Esophagus muscularis mucosa (tissue), 4 donors: ENCODE data around the gene TNFRSF1B. TPM values are rescaled to one million over a fixed set of nuclear protein-coding genes. Genes with fewer than 3 reads are reported as not detected.

Experiments
- DNase-seq: peaks from one replicate; pipeline ENCODE4 v3.0.0-alpha.2; 2017; ENCODE audit errors: extremely low spot score
- H3K27ac ChIP-seq, 4 donors: fragments of 200-600 bp; sonication (generic); replicated peaks in 1 of 4; 1 replicate in 3 of 4; 2 replicates in 1 of 4; pipeline ENCODE4 v1.5.1; 2016 to 2019; ENCODE audit warnings: mild to moderate bottlenecking in 1 of 4
- H3K27me3 ChIP-seq, 4 donors: fragments of 200-600 bp; sonication (generic); one replicate each; pipeline versions ENCODE4 v1.5.1 to v1.6.0; 2016 to 2019
- H3K36me3 ChIP-seq, 4 donors: fragments of 200-600 bp; sonication (generic); one replicate each; pipeline ENCODE4 v1.5.1; 2016 to 2019
- H3K4me1 ChIP-seq, 4 donors: fragments of 200-600 bp; sonication (generic); one replicate each; pipeline ENCODE4 v1.5.1; 2016 to 2019
- H3K4me3 ChIP-seq, 4 donors: fragments of 200-600 bp; sonication (generic); 1 replicate in 2 of 4; 2 replicates in 2 of 4; pipeline ENCODE4 v1.5.1; 2016 to 2019; ENCODE audit warnings: mild to moderate bottlenecking in 4 of 4, moderate library complexity in 1 of 4
- H3K9me3 ChIP-seq, 4 donors: fragments of 200-600 bp; sonication (generic); 1 replicate in 3 of 4; 2 replicates in 1 of 4; pipeline ENCODE4 v1.5.1; 2016 to 2019
- EP300 ChIP-seq: sonication (generic); formaldehyde crosslinking; IDR thresholded peaks from one replicate; pipeline ENCODE4 v1.6.1; 2017; ENCODE audit warnings: antibody characterized with exemption
- POLR2A ChIP-seq: fragments of 450-650 bp; IDR thresholded peaks from one replicate; pipeline ENCODE4 v1.6.1; 2017; ENCODE audit warnings: antibody characterized with exemption, moderate library complexity, mild to moderate bottlenecking, low read depth
- POLR2AphosphoS5 ChIP-seq, 2 donors: sonication (generic); formaldehyde crosslinking; IDR thresholded peaks; one replicate each; pipeline ENCODE4 v1.6.1; 2017; ENCODE audit warnings: antibody characterized with exemption in 2 of 2
- WGBS: methylation state at CpG from one replicate; pipeline ENCODE4 v1.1.5; 2018; 5-methylcytosine and 5-hydroxymethylcytosine counted together
- intact Hi-C: fragments of 100-400 bp; cut with DNase I; formaldehyde crosslinking; loops from one replicate; pipeline ENCODE4 v1.15.1; 2023
- total RNA-seq, 4 donors: library from RNA; depleted of rRNA; stranded (reverse); fragments of >200 nt; gene quantifications; one replicate each; pipeline versions ENCODE4 v1.1.0 to v1.2.1, GENCODE V29; 2016
- TF ChIP-seq, protein P1 (sequence below), 3 experiments: fragments of 200-600 bp in 2 of 3; fragments of 450-650 bp in 1 of 3; sonication (generic) in 2 of 3; IDR thresholded peaks; one replicate each; pipeline ENCODE4 v1.5.1; 2017 to 2019; ENCODE audit warnings: antibody characterized with exemption in 3 of 3, mild to moderate bottlenecking in 2 of 3, moderate library complexity in 1 of 3

Gene TNFRSF1B
- total RNA-seq, 4 donors from 2014 or later: 15.4 to 55.5 (median 32.4) TPM

DNA sequence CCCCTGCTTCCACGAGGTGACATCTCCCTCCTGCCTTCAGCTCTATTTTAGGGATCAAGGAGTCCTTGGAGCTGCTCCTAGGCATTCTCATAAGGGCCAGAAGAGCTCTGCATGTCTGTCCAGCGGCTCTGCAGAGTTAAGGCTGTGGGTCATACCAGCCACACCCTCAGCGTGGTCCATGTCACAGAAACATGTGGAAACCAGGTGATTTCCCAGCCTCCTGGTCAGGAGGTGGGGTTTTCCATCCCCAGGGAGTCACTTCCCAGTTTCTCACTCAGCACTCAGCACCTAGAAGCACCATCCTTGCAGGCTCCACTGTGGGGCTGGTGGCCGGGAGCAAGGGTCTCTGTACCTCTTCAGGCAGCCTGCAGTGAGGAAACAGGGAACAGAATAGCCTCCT is 1.4 kb upstream of the TNFRSF1B start:
- Histone ChIP-seq H3K4me3 (no peak overlapping the region), H3K27ac (no peak overlapping the region), H3K4me1 (peaks cover 40 to 53% (median 47%) of the 10 kb centered on the region in 4 donors), H3K9me3 (no peaks in the 10 kb centered on the region), H3K27me3 (peaks cover 0 to 43% (median 3%) of the 10 kb centered on the region in 4 donors), H3K36me3 (peaks cover 0 to 8% (median 4%) of the 10 kb centered on the region in 4 donors)
- 83% methylated on average over 2 of the region's 4 CpGs for WGBS
- intact Hi-C loops: no loop called here
- no peak for DNase-seq
- TF ChIP-seq POLR2A: no peak
- no peak for TF ChIP-seq EP300
- TF ChIP-seq, protein P1, sequence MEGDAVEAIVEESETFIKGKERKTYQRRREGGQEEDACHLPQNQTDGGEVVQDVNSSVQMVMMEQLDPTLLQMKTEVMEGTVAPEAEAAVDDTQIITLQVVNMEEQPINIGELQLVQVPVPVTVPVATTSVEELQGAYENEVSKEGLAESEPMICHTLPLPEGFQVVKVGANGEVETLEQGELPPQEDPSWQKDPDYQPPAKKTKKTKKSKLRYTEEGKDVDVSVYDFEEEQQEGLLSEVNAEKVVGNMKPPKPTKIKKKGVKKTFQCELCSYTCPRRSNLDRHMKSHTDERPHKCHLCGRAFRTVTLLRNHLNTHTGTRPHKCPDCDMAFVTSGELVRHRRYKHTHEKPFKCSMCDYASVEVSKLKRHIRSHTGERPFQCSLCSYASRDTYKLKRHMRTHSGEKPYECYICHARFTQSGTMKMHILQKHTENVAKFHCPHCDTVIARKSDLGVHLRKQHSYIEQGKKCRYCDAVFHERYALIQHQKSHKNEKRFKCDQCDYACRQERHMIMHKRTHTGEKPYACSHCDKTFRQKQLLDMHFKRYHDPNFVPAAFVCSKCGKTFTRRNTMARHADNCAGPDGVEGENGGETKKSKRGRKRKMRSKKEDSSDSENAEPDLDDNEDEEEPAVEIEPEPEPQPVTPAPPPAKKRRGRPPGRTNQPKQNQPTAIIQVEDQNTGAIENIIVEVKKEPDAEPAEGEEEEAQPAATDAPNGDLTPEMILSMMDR (IDR thresholded peaks at IDR 0.05): no peak
- no peak for TF ChIP-seq POLR2AphosphoS5 (IDR thresholded peaks at IDR 0.05)

DNA sequence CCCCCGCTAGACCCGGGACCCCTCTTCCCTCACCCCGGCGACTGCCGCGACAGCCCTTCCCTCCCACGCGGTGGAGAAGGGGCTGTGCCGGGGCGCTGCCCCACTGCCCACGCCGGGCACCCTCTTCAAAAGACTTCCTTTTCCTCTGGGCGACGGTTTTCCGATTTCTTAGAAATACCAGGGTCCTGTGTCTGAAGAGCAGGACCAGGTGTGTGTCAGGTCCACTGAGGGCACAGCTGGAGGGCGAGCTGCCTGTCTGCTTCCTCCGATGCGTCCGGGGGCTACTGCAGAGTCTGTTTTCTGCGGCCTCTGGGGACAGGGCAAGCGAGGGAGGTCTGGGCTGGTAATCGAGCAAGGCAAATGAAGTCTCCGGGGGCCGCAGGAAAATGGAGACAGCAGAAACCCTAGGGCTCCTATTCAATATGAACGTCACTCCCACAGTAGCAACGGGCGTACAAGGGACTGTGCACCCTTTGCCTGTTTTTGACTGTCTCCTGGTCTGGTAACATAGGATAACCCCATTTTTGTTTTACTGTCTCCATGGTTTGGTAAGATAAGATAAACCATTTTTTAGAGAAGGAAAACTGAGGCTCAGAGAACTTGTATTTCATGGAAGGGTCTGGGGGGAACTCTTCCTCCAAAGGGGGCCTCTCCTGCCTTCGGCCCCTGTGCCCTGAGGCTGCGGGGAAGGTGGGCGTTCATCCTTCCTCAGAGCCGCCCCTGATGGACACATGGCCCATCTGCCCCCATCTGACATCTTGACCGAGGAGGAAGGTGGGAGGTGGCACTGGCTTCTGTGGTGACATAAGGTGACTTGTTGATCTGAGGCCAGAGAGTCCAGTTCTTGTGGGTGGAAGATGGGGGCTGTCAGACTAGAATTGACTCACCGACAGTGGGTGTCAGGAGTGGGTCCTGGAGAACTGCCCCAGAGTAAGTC is 970 bp downstream of the TNFRSF1B start:
- H3K36me3 ChIP-seq: peaks cover 0 to 8% (median 4%) of the 10 kb centered on the region in 4 donors
- H3K4me3 ChIP-seq: peak overlapping the region; percentile 68 to 86 (median 75)
- 44% methylated on average over 21 of the region's 33 CpGs for WGBS
- no peak for DNase-seq
- H3K27me3 ChIP-seq: peaks cover 0 to 47% (median 3%) of the 10 kb centered on the region in 4 donors
- TF ChIP-seq, protein P1 (IDR thresholded peaks at IDR 0.05): no peak
- intact Hi-C loops: no loop called here
- peak overlapping the region; percentile 78 to 87 (median 84) for H3K27ac ChIP-seq
- peaks cover 37 to 56% (median 44%) of the 10 kb centered on the region in 4 donors for H3K4me1 ChIP-seq
- no peaks in the 10 kb centered on the region for H3K9me3 ChIP-seq

DNA sequence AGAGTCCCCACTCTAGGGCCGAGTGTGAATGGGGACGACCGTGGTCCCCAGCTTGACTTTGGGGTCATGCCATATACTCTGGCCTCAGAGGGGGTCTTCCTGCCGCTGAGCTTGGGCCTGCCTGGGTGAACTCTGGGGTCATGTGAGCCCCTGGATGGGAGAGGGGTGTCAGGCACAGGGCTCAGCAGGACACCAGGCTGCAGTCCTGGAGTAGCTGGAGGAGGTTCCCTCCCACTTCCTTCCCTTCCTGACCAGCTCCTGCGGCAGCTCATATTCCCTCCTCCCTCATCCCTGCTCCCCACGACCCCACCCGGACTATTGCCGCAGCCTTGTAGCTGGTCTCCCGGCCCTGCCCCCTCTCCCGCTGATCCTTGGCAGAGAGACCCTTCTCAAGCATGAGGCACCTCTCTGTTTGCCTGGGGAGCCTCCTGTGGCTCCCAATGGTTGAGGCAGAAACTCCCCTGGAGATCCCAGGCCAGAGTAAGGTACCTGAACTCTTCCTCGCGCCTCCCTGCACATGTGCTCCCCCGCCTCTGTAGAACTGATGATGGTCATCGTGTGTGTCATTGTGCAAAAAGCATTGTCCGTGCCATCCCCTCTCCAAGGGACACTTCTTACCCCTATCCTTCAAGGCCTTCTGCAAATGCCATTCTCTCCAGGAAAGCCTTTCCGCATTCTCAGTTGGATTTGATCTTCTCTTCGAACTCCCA is 1.8 kb downstream of the TNFRSF1B start:
- Histone ChIP-seq H3K4me1 (peaks cover 43 to 64% (median 50%) of the 10 kb centered on the region in 4 donors), H3K4me3 (peak overlapping the region; percentile 68 to 86 (median 75)), H3K27ac (peak overlapping the region; percentile 78 to 87 (median 84)), H3K9me3 (no peaks in the 10 kb centered on the region), H3K36me3 (peaks cover 0 to 8% (median 4%) of the 10 kb centered on the region in 4 donors), H3K27me3 (peaks cover 0 to 47% (median 3%) of the 10 kb centered on the region in 4 donors)
- DNase-seq: no peak
- WGBS: 70% methylated on average over 13 of the region's 17 CpGs
- TF ChIP-seq POLR2AphosphoS5 (IDR thresholded peaks at IDR 0.05) (peak; percentile 9 to 21), EP300 (no peak)
- TF ChIP-seq, protein P1 (IDR thresholded peaks at IDR 0.05): no peak
- intact Hi-C loops: no loop called here

DNA sequence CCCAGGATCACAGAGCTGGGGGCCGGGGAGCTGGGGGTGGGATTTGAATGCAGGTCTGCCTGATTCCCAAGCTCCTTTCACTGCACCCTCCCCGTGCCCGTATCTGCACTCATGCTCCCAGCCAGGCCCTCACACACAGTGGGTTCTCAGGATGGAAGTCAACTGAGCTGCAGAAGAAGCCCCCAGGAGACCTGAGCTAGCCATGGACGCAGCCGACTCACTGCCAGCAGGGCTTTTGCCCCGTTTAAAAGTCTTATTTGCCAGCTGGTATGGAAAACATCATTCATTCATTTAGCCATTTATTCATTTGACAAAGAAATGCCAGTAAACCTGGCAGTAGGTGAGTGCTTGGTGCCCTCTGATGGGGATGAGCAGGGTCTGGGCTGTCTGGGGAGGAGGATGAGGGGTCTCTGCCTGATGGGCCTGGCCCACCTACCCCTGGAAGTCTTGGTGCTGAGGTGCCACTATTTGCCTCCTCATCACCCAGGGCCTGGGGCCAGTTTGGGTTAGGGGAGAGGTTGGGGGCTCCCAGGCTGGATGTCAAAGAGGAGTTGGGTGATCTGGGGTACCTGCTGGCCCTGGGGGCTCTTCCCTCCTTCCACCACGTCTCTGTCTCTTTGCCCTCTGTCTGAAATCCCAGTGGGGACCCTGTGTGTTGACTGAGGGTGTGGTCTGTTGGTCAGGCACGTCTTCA is 2.8 kb downstream of the TNFRSF1B start:
- TF ChIP-seq POLR2AphosphoS5 (IDR thresholded peaks at IDR 0.05) (no peak), POLR2A (no peak), EP300 (no peak)
- TF ChIP-seq, protein P1 (IDR thresholded peaks at IDR 0.05): no peak
- no peak for DNase-seq
- Histone ChIP-seq H3K9me3 (no peaks in the 10 kb centered on the region), H3K27ac (peak overlapping the region in 2 of 4 donors; percentile 34 to 87), H3K36me3 (peaks cover 0 to 8% (median 4%) of the 10 kb centered on the region in 4 donors), H3K4me1 (peaks cover 50 to 72% (median 58%) of the 10 kb centered on the region in 4 donors), H3K4me3 (peak overlapping the region in 3 of 4 donors; percentile 69 to 86 (median 81)), H3K27me3 (peaks cover 0 to 47% (median 3%) of the 10 kb centered on the region in 4 donors)
- intact Hi-C loops: no loop called here
- WGBS: 83% methylated on average over 6 of the region's 8 CpGs
